ENCODE results near the gene LTBP3. TPM values are rescaled to one million over a fixed set of nuclear protein-coding genes. Genes with fewer than 3 reads are reported as not detected.
A peak's percentile ranks its signal among the peaks of the same experiment; 100 is the strongest.
"Not testable (repeated sequence)": the region's sequence is repeated elsewhere in the genome, so short reads cannot be mapped to it uniquely, and the experiment has no call there.

Gene LTBP3
- polyA plus RNA-seq, 1 experiment: 77.7 TPM

GRCh38 chr11:65524741-65525545 is 33.2 kb downstream of the LTBP3 start, which contains the start of gene SCYL1:
TSS of gene SCYL1 (plus strand) at chr11:65525083. CDS start at chr11:65525154, 71 bp downstream.
- peaks cover 15% of the 10 kb centered on the region for H3K36me3 ChIP-seq (ENCODE audit: control insufficient read depth, insufficient read depth, low read length)
- ChIA-PET POLR2A (interaction anchor here (0.6 to 0.7 kb wide), 4 partner anchors 11 to 792 kb away, joined by 3 read pairs; partner anchors contain the start of gene CD248), CTCF (interaction anchor here (0.7 to 3.0 kb wide), 7 partner anchors 14 to 108 kb away, joined by 3 to 12 read pairs (median 3); partner anchors contain the start of genes FAM89B and ZNRD2)
- DNase-seq (ENCODE audit: low read depth): no peak
- H3K4me3 ChIP-seq (ENCODE audit: low read depth, low read length): peak within 1 kb of the TSS; percentile 96
- H3K27me3 ChIP-seq (ENCODE audit: control insufficient read depth, insufficient read depth, low read length): no peaks in the 10 kb centered on the region
- no peak for TF ChIP-seq CTCF (IDR thresholded peaks at IDR 0.05; ENCODE audit: insufficient read depth, low read depth, low read length)

- no peaks in the 10 kb centered on the region for H3K27me3 ChIP-seq (ENCODE audit: control insufficient read depth, insufficient read depth, low read length)
- DNase-seq (ENCODE audit: low read depth): no peak
- CTCF ChIA-PET: interaction anchor here (0.7 to 1.0 kb wide), 3 partner anchors 13 to 48 kb away, joined by 3 to 4 read pairs (median 3); partner anchors contain the start of genes FAM89B and ZNRD2
- TF ChIP-seq CTCF (IDR thresholded peaks at IDR 0.05; ENCODE audit: insufficient read depth, low read depth, low read length): no peak
- POLR2A ChIA-PET: interaction anchor here (0.6 kb wide), 1 partner anchor 12 kb away, joined by 3 read pairs; no protein-coding TSS in a partner anchor
- peak overlapping the region; percentile 29 for H3K4me3 ChIP-seq (ENCODE audit: low read depth, low read length)
- H3K36me3 ChIP-seq (ENCODE audit: control insufficient read depth, insufficient read depth, low read length): peaks cover 12% of the 10 kb centered on the region
Observed at GRCh38 chr11:65524014-65524740, 34.0 kb downstream of the LTBP3 start.

GRCh38 chr11:65523631-65523968 is 34.6 kb downstream of the LTBP3 start:
- CTCF ChIA-PET: not testable (repeated sequence)

GRCh38 chr11:65522718-65523630 is 35.2 kb downstream of the LTBP3 start:
- DNase-seq (ENCODE audit: low read depth); H3K27me3 ChIP-seq (ENCODE audit: control insufficient read depth, insufficient read depth, low read length); POLR2A ChIA-PET; H3K4me3 ChIP-seq (ENCODE audit: low read depth, low read length); H3K36me3 ChIP-seq (ENCODE audit: control insufficient read depth, insufficient read depth, low read length); CTCF ChIA-PET: not testable (repeated sequence)

More at GRCh38 chr11:65523631-65523968, 34.6 kb downstream of the LTBP3 start:
- DNase-seq (ENCODE audit: low read depth); POLR2A ChIA-PET; H3K4me3 ChIP-seq (ENCODE audit: low read depth, low read length); H3K36me3 ChIP-seq (ENCODE audit: control insufficient read depth, insufficient read depth, low read length); H3K27me3 ChIP-seq (ENCODE audit: control insufficient read depth, insufficient read depth, low read length): not testable (repeated sequence)

GRCh38 chr11:65521777-65522521 is 36.2 kb downstream of the LTBP3 start:
- DNase-seq (ENCODE audit: low read depth); H3K36me3 ChIP-seq (ENCODE audit: control insufficient read depth, insufficient read depth, low read length); POLR2A ChIA-PET; H3K4me3 ChIP-seq (ENCODE audit: low read depth, low read length); H3K27me3 ChIP-seq (ENCODE audit: control insufficient read depth, insufficient read depth, low read length): not testable (repeated sequence)
- CTCF ChIA-PET: interaction anchor here (0.8 kb wide), 1 partner anchor 12 kb away, joined by 4 read pairs; no protein-coding TSS in a partner anchor

GRCh38 chr11:65518941-65519549 is 39.1 kb downstream of the LTBP3 start:
- H3K4me3 ChIP-seq (ENCODE audit: low read depth, low read length); DNase-seq (ENCODE audit: low read depth); CTCF ChIA-PET; H3K36me3 ChIP-seq (ENCODE audit: control insufficient read depth, insufficient read depth, low read length); H3K27me3 ChIP-seq (ENCODE audit: control insufficient read depth, insufficient read depth, low read length): not testable (repeated sequence)
- POLR2A ChIA-PET: interaction anchor here (0.7 kb wide), 1 partner anchor 42 kb away, joined by 11 read pairs; no protein-coding TSS in a partner anchor
